Ovary (tissue), 9 donors: ENCODE measurements around the gene RAB6B. TPM values are rescaled to one million over a fixed set of nuclear protein-coding genes. Genes with fewer than 3 reads are reported as not detected.
"Not testable (repeated sequence)": the region's sequence is repeated elsewhere in the genome, so short reads cannot be mapped to it uniquely, and the experiment has no call there.

ENCODE experiments used
- DNase-seq, 5 donors: peaks; one replicate each; pipeline ENCODE4 v3.0.0-alpha.2; 2019 to 2020
- H3K27ac ChIP-seq, 2 donors: fragments of 200-600 bp; one replicate each; pipeline versions ENCODE4 v1.5.1 to v1.8.0; 2019 to 2022
- H3K27me3 ChIP-seq: fragments of 200-600 bp; one replicate; pipeline ENCODE4 v1.8.0; 2022
- H3K36me3 ChIP-seq: fragments of 200-600 bp; sonication (generic); one replicate; pipeline ENCODE4 v1.5.1; 2019
- H3K4me1 ChIP-seq: one replicate; pipeline ENCODE4 v1.8.1; 2013; ENCODE audit warnings: mild to moderate bottlenecking, moderate library complexity; ENCODE audit not compliant: insufficient read depth
- H3K4me3 ChIP-seq: fragments of 200-600 bp; sonication (generic); one replicate; pipeline ENCODE4 v1.5.1; 2017
- H3K9me3 ChIP-seq, 2 donors: fragments of 200-600 bp in 1 of 2; sonication (generic) in 1 of 2; one replicate each; pipeline versions ENCODE4 v1.5.1 to v1.8.1; 2013 to 2019; ENCODE audit warnings: mild to moderate bottlenecking in 1 of 2, moderate library complexity in 1 of 2
- CTCF ChIP-seq, 3 donors: fragments of 450-650 bp in 2 of 3; fragments of 200-600 bp in 1 of 3; IDR thresholded peaks; one replicate each; pipeline versions ENCODE4 v1.5.1 to v1.8.0; 2016 to 2022; ENCODE audit warnings: antibody characterized with exemption in 3 of 3, mild to moderate bottlenecking in 1 of 3
- EP300 ChIP-seq: sonication (generic); formaldehyde crosslinking; IDR thresholded peaks from one replicate; pipeline ENCODE4 v1.6.1; 2017; ENCODE audit warnings: antibody characterized with exemption
- POLR2A ChIP-seq: fragments of 450-650 bp; IDR thresholded peaks from one replicate; pipeline ENCODE4 v1.6.1; 2017; ENCODE audit warnings: antibody characterized with exemption, mild to moderate bottlenecking, moderate library complexity
- WGBS, 3 donors: extraction: QIAGEN DNeasy Blood & Tissue Kit in 1 of 3; methylation state at CpG; one replicate each; pipeline versions ENCODE4 v1.1.5 to v1.1.7; 2013 to 2017; 5-methylcytosine and 5-hydroxymethylcytosine counted together
- intact Hi-C, 4 donors: fragments of 100-400 bp; cut with DNase I; formaldehyde crosslinking; loops; one replicate each; pipeline versions ENCODE4 v1.11.0 to v1.15.1; 2022 to 2023
- polyA plus RNA-seq, 2 donors: library from polyadenylated mRNA; stranded (reverse); fragments of 200-250 nt in 1 of 2; fragments of 350-450 nt in 1 of 2; fragmentation: Illumina TruSeq in 1 of 2; extraction: RNeasy Lipid Tissue Mini Kit (QIAGEN cat#74804) in 1 of 2; gene quantifications; one replicate each; pipeline ENCODE4 v1.2.3, GENCODE V29; 2013 to 2014
- total RNA-seq, 7 donors: library from RNA; depleted of rRNA in 2 of 7; stranded (reverse); fragments of >200 nt in 2 of 7; fragmentation: NEBNext Ultra II Directional in 3 of 7; extraction: Animal tissue kit (Norgen Biotek cat#: 25700) in 3 of 7; gene quantifications; one replicate each; pipeline versions ENCODE4 v1.1.0 to v1.2.4, GENCODE V29; 2016 to 2023
- donor health status: DM: no; HTN: no; CAD: no; lungs with moderate emphysema.
- donor health status: DM: no; HTN: no; CAD: no.
- donor health status: Bipolar disorder and iron deficiency.
- donor health status: DM: yes; HTN: yes; CAD: no.
- donor health status: DM: no; HTN: no; CAD: no.
- donor health status: DM: yes; HTN: yes; CAD: no.

RAB6B gene
- total and polyA plus RNA-seq, 9 donors, result 0.50 to 9.1 (median 3.9) TPM

GRCh38 chr3:133783762-133784161, 111.9 kb downstream of the RAB6B start:
- no peak for DNase-seq
- TF ChIP-seq CTCF (IDR thresholded peaks at IDR 0.05) (no peak), EP300 (no peak), POLR2A (no peak)
- Histone ChIP-seq H3K4me1 (no peaks in the 10 kb centered on the region), H3K9me3 (no peaks in the 10 kb centered on the region), H3K27me3 (no peaks in the 10 kb centered on the region), H3K36me3 (no peaks in the 10 kb centered on the region), H3K27ac (no peak overlapping the region), H3K4me3 (no peak overlapping the region)
- intact Hi-C loops, result no loop called here
- whole genome bisulfite sequencing, 3 donors, result 52 to 58% (median 55%) methylated on average over 32 of the region's 32 CpGs

DNA sequence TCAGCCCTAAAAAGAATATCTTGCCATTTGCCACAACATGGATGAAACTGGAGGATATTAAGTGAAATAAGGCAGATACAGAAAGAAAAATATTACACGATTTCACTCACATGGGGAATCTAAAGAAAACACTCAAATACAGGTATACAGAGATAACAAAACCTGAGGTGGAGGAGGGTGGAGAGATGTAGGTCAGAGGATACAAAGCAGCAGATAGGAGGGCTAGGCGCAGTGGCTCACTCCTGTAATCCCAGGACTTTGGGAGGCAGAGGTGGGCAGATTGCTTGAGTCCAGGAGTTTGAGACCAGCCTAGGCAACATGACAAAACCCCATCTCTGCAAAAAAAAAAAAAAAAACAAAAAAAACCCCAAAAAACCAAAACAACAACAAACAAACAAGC, 113.2 kb downstream of the RAB6B start:
- no peak overlapping the region for H3K27ac ChIP-seq
- WGBS, 3 donors, result 80 to 88% (median 84%) methylated on average over 2 of the region's 2 CpGs
- H3K27me3 ChIP-seq, result no peaks in the 10 kb centered on the region
- intact Hi-C loops, result no loop called here
- TF ChIP-seq EP300 (no peak), POLR2A (no peak), CTCF (IDR thresholded peaks at IDR 0.05) (no peak)
- no peaks in the 10 kb centered on the region for H3K4me1 ChIP-seq
- no peaks in the 10 kb centered on the region for H3K36me3 ChIP-seq
- no peak overlapping the region for H3K4me3 ChIP-seq
- H3K9me3 ChIP-seq, result no peaks in the 10 kb centered on the region
- DNase-seq, result no peak

GRCh38 chr3:133781570-133781969, 114.1 kb downstream of the RAB6B start:
- intact Hi-C loops, result no loop called here

DNA sequence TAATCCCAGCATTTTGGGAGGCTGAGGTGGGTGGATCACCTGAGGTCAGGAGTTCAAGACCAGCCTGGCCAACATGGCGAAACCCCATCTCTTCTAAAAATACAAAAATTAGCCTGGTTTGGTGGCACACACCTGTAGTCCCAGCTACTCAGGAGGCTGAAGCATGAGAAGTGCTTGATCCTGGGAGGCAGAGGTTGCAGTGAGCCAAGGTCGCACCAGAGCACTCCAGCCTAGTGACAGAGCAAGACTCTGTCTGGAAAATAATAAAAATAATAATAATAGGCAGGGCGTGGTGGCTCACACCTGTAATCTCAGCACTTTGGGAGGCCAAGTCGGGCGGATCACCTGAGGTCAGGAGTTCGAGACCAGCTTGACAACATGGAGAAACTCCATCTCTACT, 114.9 kb downstream of the RAB6B start:
- H3K9me3 ChIP-seq, DNase-seq, H3K27ac ChIP-seq, H3K4me1 ChIP-seq, H3K27me3 ChIP-seq, H3K4me3 ChIP-seq, H3K36me3 ChIP-seq, intact Hi-C loops: not testable (repeated sequence)
- WGBS, 3 donors, result 93 to 95% (median 94%) methylated on average over 6 of the region's 6 CpGs

More at GRCh38 chr3:133781570-133781969, 114.1 kb downstream of the RAB6B start:
- no peaks in the 10 kb centered on the region for H3K27me3 ChIP-seq
- TF ChIP-seq CTCF (IDR thresholded peaks at IDR 0.05) (no peak), POLR2A (no peak), EP300 (no peak)
- DNase-seq, result no peak
- no peaks in the 10 kb centered on the region for H3K4me1 ChIP-seq
- no peak overlapping the region for H3K4me3 ChIP-seq
- H3K9me3 ChIP-seq, result no peaks in the 10 kb centered on the region
- H3K27ac ChIP-seq, result no peak overlapping the region
- no peaks in the 10 kb centered on the region for H3K36me3 ChIP-seq

DNA sequence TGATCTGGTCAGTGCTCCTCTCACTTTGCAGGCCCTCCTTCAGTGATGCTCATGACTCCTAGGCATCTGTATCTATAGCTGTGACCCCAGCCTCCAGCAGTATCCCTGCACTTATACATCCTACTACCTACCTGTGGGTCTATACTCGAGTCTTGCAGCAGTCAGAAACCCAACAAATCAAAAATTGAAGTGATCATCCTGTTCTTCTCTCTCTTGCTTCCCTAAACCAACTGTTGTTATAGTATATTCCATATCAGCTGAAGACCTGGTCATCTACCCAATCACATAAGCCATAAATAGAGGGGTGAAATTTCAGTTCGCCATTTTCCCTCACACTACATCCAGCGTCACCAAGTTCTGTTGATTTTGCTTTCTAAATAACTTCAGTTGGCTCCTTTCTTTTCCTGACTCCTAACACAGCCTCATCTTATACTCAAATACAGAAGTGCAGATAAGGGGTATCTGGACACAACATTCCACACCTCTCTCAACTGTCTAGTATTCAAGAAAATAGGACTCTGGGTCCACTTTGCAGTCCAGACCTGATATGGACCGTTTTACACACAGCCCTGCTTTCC, 116.0 kb downstream of the RAB6B start:
- no peaks in the 10 kb centered on the region for H3K36me3 ChIP-seq
- whole genome bisulfite sequencing, 3 donors, result 67 to 80% (median 74%) methylated on average over 4 of the region's 4 CpGs
- no peaks in the 10 kb centered on the region for H3K4me1 ChIP-seq
- intact Hi-C loops, result no loop called here
- TF ChIP-seq EP300 (no peak), CTCF (IDR thresholded peaks at IDR 0.05) (no peak)
- no peak overlapping the region for H3K27ac ChIP-seq
- no peak overlapping the region for H3K4me3 ChIP-seq
- H3K27me3 ChIP-seq, result no peaks in the 10 kb centered on the region
- no peaks in the 10 kb centered on the region for H3K9me3 ChIP-seq
- no peak for DNase-seq
